Fibroblast of skin of scalp (primary cell): ENCODE results near the gene TRIOBP.

ENCODE experiments used
- DNase-seq: peaks from one replicate; pipeline ENCODE4 v3.0.0-alpha.2; 2013

The TRIOBP gene

DNA sequence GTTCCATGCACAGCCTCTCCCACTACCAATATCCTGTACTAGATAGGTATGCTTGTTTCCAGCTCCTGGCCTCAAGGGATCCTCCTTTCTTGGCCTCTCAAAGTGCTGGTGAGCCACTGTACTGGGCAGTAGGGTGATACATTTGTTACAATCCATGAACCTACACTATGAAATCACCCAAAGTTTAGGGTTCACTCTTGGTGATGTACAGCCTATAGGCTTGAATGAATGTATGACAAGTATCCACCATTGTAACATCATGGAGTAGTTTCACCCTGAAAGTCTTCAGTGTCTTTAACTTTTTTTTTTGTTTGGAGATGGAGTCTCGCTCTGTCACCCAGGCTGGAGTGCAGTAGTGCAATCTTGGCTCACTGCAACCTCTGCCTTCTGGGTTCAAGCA, 31.8 kb downstream of the TRIOBP start:
- no peak for DNase-seq

DNA sequence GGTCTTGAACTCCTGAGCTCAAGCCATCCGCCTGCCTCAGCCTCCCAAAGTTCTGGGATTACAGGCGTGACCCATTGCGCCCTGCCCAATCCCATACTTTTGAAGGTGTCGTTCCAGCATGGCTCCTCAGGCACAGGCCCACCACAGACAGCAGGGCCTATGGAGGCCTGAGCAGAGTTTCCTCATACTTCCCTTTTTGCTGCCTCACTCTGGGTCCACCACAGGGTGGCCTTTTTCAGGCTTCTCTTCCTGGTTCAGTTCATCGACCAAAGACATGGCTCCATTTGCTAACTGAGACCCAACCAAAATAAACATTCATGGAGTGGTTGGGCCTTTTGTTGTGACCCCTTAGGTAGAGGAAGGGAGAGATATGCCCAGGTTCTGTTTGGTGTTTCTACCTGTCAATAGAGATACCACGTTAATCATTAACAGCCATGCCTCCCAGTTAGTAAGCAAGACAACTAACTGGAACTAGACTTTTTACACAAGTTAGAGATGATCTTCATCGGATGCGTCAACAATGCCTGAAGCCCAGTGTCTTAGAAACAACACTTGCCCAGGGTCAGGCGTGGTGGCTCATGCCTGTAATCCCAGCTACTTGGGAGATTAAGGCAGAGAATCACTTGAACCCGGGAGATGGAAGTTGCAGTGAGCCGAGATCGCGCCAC, 35.1 kb downstream of the TRIOBP start:
- DNase-seq, result no peak

DNA sequence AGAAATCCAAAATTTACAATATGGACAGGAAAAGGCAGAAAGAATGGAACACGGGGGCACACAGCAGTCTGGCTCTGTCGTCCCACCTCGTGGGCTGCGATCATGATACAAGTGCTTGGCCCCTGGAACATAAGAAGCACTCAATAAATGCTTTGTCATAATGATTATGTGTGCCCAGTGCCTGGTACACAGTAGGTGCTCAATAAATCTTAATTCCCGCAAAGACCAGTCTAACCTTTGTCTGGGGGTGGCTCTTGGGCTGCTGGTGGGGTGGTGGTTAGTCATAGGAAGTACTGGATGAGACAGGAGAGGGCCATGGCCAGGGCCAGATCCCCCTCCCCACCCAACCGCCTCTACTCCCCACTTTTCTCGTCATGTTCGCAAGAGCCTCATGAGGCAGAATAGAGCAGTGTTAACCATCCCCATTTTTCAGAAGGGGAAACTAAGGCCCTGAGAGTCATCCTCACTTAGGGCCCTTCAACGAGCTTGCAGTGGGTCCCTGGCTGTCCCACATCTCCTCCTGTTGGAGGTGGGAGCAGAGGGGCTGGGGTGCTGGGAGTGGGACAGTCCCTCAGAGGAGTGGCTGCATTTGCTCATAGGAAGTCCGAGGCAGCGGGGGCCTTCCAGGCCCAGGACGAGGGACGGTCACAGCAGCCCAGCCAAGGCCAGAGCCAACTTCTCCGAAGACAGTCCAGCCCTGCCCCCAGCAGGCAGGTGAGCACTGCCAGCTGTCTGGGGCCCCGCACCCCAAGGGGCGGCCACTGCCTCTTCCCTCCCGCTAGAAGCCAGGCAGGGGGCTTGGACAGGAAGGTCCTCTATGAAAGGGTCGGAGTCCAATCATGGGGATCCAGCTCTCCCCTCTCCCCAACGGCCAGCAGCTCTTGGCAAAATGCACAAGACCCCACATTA, 36.1 kb downstream of the TRIOBP start:
- DNase-seq, result no peak

DNA sequence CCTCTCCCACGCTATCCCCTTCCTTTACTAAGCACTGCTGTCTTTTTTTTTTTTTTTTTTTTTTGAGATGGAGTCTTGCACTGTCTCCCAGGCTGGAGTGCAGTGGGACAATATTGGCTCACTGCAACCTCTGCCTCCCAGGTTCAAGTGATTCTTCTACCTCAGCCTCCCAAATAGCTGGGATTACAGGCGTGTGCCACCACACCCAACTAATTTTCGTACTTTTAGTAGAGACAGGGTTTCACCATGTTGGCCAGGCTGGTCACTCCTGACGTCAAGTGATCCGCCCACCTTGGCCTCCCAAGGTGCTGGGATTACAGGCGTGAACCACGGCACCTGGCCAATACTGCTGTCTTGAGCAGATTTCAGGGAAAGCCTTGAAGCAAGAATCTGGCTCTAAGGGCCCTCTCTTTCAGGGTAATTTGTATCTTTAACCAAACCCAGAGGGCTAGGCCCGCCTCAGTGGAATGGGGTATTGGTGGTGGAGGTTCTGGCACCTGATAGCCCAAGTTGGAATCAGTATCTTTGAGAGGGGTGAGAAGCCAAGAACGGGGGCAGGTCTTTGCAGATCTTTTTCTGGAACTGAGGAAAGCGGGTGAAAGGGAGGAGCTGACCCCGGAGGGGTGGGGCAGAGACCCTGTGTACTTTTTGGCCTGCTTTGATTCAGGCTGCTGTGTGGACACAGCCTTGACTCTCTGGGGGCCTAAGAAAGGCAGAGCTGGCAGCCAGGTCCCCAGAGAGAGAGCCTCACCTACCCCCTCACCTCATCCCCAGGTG, 37.0 kb downstream of the TRIOBP start:
- DNase-seq, result no peak

DNA sequence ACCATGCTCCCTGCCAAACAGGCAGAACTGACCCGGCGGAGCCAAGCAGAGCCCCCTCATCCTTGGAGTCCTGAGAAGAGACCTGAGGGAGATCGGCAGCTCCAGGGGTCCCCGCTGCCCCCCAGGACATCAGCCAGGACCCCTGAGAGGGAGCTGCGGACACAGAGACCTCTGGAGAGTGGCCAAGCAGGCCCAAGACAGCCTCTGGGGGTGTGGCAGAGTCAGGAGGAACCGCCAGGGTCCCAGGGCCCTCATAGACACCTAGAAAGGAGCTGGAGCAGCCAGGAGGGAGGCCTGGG, 37.5 kb downstream of the TRIOBP start:
- DNase-seq, result no peak

DNA sequence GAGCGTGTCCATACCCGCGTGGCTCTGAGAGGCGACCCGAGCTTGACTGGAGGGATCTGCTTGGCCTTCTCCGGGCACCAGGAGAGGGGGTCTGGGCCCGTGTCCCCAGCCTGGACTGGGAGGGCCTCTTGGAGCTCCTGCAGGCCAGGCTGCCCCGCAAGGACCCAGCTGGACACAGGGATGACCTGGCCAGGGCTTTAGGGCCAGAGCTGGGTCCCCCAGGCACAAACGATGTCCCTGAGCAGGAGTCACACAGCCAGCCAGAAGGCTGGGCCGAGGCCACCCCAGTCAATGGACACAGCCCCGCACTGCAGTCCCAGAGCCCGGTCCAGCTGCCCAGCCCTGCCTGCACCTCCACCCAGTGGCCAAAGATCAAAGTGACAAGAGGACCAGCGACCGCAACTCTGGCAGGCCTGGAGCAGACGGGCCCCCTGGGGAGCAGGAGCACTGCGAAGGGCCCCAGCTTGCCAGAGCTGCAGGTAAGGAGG, 38.2 kb downstream of the TRIOBP start:
- DNase-seq, result no peak

DNA sequence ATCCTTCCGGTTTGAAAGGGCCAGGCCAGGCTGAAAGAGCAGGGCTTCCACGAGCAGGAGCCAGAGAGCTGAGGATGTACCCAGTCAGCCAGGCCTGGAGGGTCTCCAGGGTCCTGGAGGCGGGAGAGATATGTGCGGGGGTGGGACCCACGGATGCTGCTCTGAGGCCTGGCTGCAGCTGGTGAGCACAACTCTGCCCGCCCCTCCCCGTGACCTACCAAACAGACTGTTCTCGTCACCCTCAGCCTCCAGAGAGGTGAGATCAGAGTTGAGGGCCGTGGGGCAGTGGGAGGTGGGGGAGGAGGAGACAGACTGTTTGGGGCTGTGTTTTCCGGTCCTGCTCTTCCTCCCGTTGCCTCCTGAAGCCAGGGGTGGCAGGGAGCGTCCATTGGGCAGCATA, 42.2 kb downstream of the TRIOBP start:
- no peak for DNase-seq

DNA sequence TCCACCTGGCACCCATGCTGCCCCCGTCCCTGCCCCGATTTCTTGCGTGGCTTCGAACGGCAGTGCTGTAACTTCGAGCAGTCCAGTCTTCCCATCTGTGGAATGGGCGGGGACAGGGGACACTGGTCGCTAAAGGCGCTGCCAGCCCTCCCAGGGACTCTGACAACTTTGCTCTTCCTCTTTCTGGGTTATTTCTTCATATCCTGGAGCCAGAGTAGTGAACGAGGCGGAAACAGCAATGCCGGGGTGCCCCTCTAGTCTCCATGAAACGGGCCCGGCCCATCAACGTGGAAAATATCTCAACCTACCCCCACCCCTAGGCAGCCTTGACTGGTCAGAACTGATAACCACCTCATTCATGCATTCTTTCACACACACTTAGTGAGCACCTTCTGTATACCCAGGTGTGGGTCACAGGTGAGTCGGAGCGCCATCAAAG, 42.8 kb downstream of the TRIOBP start:
- DNase-seq, result no peak

DNA sequence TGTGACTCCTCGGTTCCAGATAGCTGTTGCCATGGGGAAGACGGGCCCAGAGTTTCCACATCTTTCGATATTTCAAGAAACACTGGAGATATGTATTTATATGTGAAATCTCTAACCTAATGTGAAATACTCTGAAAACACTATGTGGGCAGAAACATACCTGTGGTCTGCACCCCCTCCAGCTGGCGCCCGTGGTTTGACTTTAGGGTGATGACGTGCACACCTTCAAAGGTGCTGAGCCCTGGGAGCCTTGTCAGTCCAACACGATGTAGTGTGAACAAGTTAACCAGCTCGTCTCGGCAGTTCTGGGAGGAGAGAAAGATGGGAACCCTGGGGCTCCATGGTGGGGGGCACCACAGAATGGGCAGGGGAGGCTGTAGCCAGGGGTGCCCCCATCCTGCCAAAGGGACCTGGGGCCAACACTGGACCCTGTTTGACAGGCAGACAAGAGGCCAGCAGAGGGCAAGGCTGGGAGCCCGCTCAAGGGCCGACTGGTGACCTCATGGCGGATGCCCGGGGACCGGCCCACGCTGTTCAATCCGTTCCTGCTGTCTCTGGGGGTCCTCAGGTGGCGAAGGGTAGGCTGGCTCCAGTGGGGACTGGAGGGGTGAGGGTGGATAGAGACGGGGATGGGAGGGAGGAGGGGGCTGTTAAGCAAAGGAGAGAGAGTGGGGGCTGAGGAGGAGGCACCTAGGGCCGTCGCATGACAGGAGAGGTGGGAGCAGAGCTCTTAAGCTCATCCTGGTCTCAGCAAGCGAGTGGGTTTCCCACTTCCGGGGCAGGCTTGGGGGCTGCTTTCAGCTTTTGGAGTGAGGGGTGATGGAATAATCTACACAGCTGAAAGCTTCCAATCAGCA, 43.8 kb downstream of the TRIOBP start:
- DNase-seq, result no peak

DNA sequence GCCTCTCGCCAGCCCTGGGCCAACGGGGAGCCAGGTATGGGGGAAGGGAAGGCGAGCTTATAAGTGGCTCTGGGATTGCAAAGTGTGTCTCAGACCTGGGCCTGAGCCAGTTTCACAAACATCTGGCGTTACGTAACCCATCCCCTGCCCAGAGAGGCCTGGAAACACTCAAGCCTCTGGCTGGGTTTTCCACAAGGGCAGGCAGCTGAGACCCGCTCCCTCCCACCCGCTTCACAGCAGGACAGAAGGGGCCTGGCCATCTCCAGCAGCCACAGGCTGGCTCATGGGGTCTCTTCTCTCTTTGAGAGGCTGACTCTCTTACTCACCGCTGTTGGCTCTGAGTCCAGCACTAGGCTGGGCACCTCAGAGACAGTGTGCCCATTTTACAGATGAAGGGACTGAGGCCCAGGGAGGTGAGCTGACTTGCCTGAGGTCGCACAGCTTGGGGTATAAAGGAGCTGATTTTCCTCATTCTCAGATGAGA, 44.5 kb downstream of the TRIOBP start:
- peak; percentile 97 for DNase-seq

DNA sequence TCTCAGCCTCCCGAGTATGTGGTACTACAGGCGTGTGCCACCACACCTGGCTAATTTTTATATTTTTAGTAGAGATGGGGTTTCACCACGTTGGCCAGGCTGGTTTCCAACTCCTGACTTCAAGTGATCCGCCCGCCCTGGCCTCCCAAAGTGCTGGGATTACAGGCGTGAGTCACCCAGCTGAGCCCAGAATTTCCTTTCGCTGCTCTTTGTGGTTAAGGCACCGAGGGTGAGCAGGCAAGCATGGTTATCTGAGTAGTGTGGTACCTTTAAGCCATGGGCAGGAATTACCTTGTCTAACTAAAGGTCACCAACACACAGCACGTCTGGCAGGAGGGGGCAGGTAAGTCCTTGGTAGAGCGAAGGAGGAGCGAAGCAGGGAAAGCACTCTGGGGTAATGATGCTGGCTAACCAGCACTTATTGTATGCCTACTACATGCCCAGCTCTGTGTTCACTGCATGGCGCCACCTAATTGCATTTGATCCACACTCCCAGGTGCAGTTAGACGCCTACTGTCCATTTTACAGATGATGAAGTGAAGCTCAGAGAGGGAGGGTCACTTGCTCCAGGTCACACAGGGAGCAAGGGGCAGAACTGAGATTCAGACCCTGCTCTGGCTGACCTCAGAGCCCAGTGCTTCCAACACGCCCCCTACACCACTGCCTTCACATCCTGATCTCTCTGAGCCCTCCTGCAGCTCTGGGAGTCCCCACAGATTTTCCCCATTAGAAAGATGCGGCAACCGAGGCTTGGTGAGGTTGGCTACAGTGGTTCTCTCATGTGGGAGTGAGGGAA, 45.7 kb downstream of the TRIOBP start:
- DNase-seq, result peak; percentile 86

DNA sequence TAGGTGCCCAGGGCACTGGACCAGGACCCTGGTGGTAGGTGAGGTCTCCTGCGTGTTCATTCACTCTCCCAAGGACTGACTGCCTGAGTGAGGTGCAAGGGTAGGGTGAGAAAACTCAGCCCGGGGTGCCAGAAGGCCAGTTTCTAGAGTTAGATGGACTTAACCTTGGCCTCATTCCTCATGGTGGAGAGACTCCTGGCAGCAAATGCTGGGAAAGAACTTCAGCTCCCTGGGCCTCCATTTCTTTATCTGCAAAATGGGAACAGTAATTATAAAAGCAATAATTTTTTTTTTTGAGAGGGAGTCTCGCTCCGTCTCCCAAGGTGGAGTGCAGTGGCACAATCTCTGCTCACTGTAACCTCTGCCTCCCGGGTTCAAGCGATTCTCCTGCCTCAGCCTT, 47.7 kb downstream of the TRIOBP start:
- no peak for DNase-seq

DNA sequence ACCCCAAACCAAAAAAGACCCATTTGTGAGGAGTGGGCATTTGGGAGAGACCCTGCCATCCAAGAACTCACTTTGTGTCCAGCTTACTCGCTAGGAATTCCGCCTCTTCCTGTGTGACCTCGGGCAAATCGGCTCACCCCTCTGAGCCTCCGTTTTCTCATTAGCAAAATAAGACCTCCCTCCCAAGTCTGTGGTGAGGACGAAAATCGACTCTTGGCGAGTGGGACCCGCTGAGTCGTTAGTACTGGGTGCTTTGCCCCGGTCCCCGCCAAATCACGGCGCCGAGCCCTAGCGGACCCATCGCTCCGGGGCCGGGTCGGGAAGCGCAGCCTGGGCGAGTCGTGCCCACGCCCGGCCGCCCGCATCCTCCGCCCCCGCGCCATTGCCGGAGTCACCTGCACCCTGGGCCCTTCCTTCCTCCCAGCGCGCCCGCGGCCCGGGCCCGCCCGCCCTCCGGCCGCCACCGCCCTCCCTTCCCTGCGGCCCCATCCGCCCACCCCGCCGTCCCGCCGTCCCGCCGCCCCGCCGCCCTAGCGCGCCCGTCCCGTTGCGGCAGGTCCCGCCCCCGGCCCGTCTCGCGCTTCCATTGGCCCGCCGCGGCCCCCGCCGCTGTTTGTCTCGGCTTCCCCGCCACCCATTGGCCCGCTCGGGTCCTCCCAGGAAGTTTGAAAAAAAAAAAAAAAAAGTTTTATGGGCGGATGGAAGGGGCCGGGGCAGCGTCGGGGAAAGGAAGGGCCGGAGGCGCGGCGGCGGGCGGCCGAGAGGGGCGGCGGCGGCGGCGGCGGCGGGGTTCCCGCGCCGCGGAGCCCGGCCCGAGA, 48.9 kb downstream of the TRIOBP start:
- DNase-seq, result peak; percentile 91

DNA sequence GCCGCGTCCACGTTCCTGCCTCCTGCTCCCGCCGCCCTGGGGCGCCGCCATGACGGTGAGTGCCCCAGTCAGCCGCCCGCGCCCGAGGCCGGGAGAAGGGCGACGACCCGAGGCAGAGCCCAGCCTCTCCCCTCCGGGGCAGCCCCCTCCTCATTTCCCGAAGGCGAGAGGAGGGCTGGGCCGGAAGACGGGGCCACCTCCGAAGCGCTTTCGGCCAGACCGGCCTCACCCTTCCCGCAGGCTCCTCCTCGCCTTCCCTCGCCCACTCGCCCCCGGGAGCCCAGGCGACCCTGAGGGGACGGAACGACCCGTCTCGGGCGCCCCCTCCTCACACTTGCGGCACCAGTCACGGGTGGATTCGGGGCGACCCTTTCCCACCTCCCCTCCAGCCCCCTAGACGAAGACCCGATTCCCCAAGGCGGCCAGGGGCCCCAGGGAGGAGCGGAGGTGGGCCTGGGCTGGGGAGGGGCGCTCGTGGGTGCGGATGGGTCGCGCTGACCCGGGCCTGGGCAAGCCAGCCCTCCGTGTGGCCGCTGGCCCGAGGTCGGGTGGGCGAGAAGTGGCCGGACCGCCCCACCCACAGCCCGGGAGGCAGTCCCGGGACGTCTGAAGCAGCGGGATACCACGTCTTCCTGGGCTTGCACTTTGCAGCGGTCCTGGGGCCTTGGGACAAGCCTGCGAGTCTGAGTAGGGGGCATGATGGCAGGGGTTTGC, 49.7 kb downstream of the TRIOBP start:
- no peak for DNase-seq

DNA sequence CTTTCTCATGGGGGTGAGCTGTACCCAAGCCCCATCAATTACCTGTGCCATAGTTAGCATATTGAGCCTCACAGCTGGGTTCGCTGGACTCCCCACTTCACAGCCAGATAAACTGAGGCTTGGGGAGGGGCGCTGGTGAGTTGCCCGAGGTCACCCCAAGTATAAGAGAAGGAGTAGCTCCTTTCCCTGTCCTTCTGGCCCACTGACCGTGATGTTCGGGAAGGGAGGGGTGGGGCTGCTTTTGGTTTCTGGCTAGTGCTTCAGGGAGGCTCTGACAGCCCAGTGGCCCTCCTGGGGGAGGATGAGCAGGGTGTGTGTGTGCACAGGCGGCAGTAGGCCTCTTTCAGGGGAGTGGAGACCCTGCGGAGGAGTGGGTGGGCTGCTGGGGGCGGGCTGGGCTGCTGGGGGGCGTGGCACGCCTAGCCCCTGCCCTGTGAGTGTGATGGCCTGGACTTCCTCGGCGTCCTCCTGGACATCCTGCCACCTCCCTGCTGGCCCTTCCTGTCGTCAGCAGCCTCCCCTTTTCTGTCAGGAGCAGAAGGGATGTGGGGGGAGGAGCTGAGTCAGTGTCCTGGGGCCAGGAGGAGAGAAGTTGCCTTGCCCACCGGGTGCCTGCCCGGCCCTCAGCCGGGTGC, 50.3 kb downstream of the TRIOBP start:
- peak; percentile 43 for DNase-seq

DNA sequence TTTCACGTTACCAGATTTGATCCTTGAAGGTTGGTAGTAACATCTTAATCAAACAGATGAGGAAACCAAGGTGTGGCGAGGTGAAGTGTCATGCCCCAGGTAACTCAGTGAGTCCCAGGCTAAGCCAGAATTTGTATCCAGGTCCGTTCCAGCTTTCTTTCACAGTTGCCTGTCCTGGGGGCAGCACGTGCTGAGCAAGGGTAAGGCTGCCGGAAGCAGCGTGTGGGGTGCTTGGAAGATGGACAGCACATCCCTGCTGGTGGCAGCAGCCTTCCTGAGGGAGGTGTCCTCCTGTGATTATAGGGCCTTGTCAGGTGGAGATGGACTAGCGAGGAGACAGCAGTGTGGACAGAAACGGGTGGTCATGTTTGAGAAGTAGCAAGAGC, 50.9 kb downstream of the TRIOBP start:
- no peak for DNase-seq

DNA sequence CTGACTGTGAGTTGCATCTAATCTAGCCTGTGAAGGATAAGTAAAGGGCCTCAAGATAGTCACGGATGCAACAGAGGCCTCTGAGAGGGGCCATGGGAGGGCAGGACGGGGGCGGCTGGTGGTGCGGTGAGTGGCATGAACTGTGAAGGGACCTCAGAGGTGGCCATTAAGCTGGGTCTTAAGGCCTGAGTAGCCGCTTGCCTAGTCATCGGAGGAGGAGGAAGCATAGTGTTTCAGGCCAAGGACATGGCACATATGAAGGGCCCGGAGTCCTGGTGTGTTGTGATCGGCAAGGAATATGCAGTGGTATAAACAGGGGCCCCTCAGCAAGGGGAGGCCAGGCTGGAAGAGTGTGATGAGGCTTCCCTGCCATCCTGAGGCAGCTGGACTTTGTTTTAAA, 51.8 kb downstream of the TRIOBP start:
- DNase-seq, result no peak

DNA sequence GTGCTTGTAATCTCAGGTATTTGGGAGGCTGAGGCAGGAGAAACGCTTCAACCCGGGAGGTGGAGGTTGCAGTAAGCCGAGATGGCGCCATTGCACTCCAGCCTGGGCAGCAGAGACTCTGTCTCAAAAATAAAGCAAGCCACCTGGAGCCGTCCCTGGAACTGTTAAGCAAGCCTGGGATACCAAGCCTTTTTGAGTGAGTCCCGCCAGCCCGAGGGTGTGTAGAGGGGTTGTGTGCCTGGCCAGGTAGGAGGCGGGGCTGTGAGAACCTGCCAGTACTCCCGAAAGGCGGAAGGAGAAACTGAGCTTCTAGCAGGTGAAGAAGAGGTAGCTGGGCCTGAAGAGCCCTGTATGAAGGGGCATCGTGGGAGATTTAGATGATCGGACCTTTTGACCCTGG, 52.4 kb downstream of the TRIOBP start:
- no peak for DNase-seq
